A549 (cell line): ENCODE measurements around the gene DPP10.

Experiments used
- FOSL2 ChIP-seq, 2 experiments: fragments of 450-650 bp in 1 of 2; fragments of >200 bp in 1 of 2; sonication (Bioruptor Twin) in 1 of 2; formaldehyde crosslinking; IDR thresholded peaks; 2 replicates each; pipeline versions ENCODE4 v1.5.0 to v1.6.1; 2016 to 2020; ENCODE audit warnings: mild to moderate bottlenecking in 1 of 2, moderate library complexity in 1 of 2
- GATA3 ChIP-seq: IDR thresholded peaks from 2 replicates; pipeline ENCODE4 v1.6.1; 2012; ENCODE audit warnings: borderline replicate concordance
- POLR2A ChIP-seq: IDR thresholded peaks from 2 replicates; pipeline ENCODE4 v1.6.1; 2012; ENCODE audit warnings: mild to moderate bottlenecking, low read length
- POLR2AphosphoS2 ChIP-seq: conservative IDR thresholded peaks from 2 replicates; pipeline ENCODE4 v1.6.1; 2012; ENCODE audit warnings: low read length, improper control_type of control experiment, inconsistent platforms
- SMC3 ChIP-seq: fragments of >200 bp; sonication (Bioruptor Twin); formaldehyde crosslinking; IDR thresholded peaks from 3 replicates; pipeline ENCODE4 v1.6.1; 2018; ENCODE audit warnings: inconsistent platforms
- TF ChIP-seq, protein P1 (sequence below): fragments of >200 bp; sonication (Bioruptor Twin); formaldehyde crosslinking; IDR thresholded peaks from 3 replicates; pipeline ENCODE4 v1.5.1; 2016
- TF ChIP-seq, protein P2 (sequence below): fragments of 450-650 bp; IDR thresholded peaks from 2 replicates; pipeline ENCODE4 v1.6.1; 2014; ENCODE audit warnings: antibody characterized with exemption
- TF ChIP-seq, protein P3 (sequence below): IDR thresholded peaks from 2 replicates; pipeline ENCODE4 v1.6.1; 2012; ENCODE audit warnings: low read depth, borderline replicate concordance

DNA sequence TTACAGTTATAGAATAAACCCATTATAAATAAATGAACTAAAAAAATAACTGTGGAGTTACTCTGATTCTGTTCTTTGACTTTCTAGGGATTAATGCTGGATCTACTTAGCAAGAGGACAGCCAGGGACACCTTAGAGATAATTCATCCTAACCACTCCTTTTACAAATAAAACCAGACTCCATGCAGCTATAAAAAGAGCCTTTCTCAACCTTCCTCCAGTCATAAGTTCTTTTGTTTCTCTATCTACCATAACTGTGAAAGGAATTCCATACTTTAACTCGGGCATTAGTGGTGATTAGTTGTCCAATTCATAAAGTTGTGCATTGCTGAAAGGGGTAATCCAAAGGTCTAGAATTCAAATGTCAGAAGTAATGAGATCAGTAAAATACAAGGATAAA is 682.4 kb downstream of the DPP10 start:
- TF ChIP-seq GATA3: no peak
- TF ChIP-seq, protein P1, sequence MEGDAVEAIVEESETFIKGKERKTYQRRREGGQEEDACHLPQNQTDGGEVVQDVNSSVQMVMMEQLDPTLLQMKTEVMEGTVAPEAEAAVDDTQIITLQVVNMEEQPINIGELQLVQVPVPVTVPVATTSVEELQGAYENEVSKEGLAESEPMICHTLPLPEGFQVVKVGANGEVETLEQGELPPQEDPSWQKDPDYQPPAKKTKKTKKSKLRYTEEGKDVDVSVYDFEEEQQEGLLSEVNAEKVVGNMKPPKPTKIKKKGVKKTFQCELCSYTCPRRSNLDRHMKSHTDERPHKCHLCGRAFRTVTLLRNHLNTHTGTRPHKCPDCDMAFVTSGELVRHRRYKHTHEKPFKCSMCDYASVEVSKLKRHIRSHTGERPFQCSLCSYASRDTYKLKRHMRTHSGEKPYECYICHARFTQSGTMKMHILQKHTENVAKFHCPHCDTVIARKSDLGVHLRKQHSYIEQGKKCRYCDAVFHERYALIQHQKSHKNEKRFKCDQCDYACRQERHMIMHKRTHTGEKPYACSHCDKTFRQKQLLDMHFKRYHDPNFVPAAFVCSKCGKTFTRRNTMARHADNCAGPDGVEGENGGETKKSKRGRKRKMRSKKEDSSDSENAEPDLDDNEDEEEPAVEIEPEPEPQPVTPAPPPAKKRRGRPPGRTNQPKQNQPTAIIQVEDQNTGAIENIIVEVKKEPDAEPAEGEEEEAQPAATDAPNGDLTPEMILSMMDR: no peak
- no peak for TF ChIP-seq FOSL2 (IDR thresholded peaks at IDR 0.05)
- no peak for TF ChIP-seq FOSL2 (CRISPR knock-in tag; IDR thresholded peaks at IDR 0.05)
- TF ChIP-seq, protein P2, sequence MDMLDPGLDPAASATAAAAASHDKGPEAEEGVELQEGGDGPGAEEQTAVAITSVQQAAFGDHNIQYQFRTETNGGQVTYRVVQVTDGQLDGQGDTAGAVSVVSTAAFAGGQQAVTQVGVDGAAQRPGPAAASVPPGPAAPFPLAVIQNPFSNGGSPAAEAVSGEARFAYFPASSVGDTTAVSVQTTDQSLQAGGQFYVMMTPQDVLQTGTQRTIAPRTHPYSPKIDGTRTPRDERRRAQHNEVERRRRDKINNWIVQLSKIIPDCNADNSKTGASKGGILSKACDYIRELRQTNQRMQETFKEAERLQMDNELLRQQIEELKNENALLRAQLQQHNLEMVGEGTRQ: no peak
- TF ChIP-seq SMC3: no peak
- TF ChIP-seq POLR2AphosphoS2: no peak
- no peak for TF ChIP-seq POLR2A
- TF ChIP-seq, protein P3, sequence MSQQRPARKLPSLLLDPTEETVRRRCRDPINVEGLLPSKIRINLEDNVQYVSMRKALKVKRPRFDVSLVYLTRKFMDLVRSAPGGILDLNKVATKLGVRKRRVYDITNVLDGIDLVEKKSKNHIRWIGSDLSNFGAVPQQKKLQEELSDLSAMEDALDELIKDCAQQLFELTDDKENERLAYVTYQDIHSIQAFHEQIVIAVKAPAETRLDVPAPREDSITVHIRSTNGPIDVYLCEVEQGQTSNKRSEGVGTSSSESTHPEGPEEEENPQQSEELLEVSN: no peak
